Hepatocyte (in vitro differentiated cells): Measurements from ENCODE around the gene ZNF562. TPM values are rescaled to one million over a fixed set of nuclear protein-coding genes. Genes with fewer than 3 reads are reported as not detected.

Experiments used
- DNase-seq: peaks from one replicate; pipeline ENCODE4 v3.0.0-alpha.2; 2016; ENCODE audit warnings: low spot score
- H2AFZ ChIP-seq: fragments of 200-600 bp; sonication (generic); 2 replicates; pipeline ENCODE4 v1.6.0; 2016; ENCODE audit warnings: antibody characterized with exemption, mild to moderate bottlenecking
- H3K27ac ChIP-seq: fragments of 200-600 bp; sonication (generic); 2 replicates; pipeline ENCODE4 v1.5.1; 2016; ENCODE audit warnings: mild to moderate bottlenecking
- H3K27me3 ChIP-seq: fragments of 200-600 bp; sonication (generic); 2 replicates; pipeline ENCODE4 v1.6.1; 2016
- H3K36me3 ChIP-seq: fragments of 200-600 bp; sonication (generic); replicated peaks from 2 replicates; pipeline ENCODE4 v1.5.1; 2016; ENCODE audit warnings: low read depth; ENCODE audit not compliant: insufficient read depth
- H3K4me1 ChIP-seq: fragments of 200-600 bp; sonication (generic); 2 replicates; pipeline ENCODE4 v1.5.1; 2016; ENCODE audit warnings: mild to moderate bottlenecking, moderate library complexity; ENCODE audit not compliant: insufficient read depth
- H3K4me2 ChIP-seq: fragments of 200-600 bp; sonication (generic); 2 replicates; pipeline ENCODE4 v1.6.0; 2016
- H3K4me3 ChIP-seq: fragments of 200-600 bp; sonication (generic); 2 replicates; pipeline ENCODE4 v1.5.1; 2016; ENCODE audit warnings: mild to moderate bottlenecking
- H3K79me2 ChIP-seq: fragments of 200-600 bp; sonication (generic); 2 replicates; pipeline ENCODE4 v1.6.0; 2017; ENCODE audit warnings: mild to moderate bottlenecking
- H3K9me2 ChIP-seq: fragments of 200-600 bp; sonication (generic); replicated peaks from 2 replicates; pipeline ENCODE4 v1.6.0; 2017; ENCODE audit warnings: mild to moderate bottlenecking; ENCODE audit not compliant: insufficient read depth
- H3K9me3 ChIP-seq: fragments of 200-600 bp; sonication (generic); 2 replicates; pipeline ENCODE4 v1.5.1; 2016; ENCODE audit warnings: low read depth, mild to moderate bottlenecking
- H4K20me1 ChIP-seq: fragments of 200-600 bp; sonication (generic); 2 replicates; pipeline ENCODE4 v1.6.0; 2016; ENCODE audit warnings: mild to moderate bottlenecking; ENCODE audit not compliant: insufficient read depth, poor library complexity, severe bottlenecking
- EZH2 ChIP-seq: fragments of 200-600 bp; sonication (generic); IDR thresholded peaks from 2 replicates; pipeline ENCODE4 v1.6.1; 2016; ENCODE audit warnings: antibody characterized with exemption, mild to moderate bottlenecking, borderline replicate concordance
- EZH2phosphoT487 ChIP-seq: fragments of 200-600 bp; sonication (generic); IDR thresholded peaks from one replicate; pipeline ENCODE4 v1.6.1; 2018; ENCODE audit warnings: antibody characterized with exemption, mild to moderate bottlenecking, low read depth, moderate library complexity; ENCODE audit not compliant: unreplicated experiment, severe bottlenecking
- WGBS: methylation state at CpG from one replicate; pipeline ENCODE4 v1.1.6; 2016; ENCODE audit warnings: low lambda C conversion rate; ENCODE audit errors: missing lambda C conversion rate; 5-methylcytosine and 5-hydroxymethylcytosine counted together
- polyA plus RNA-seq: library from polyadenylated mRNA; unstranded; fragments of >200 nt; fragmentation: Nextera tagmentation; extraction: Ambion mirVana; gene quantifications from 2 replicates; pipeline ENCODE4 v1.2.1, GENCODE V29; 2016
- total RNA-seq: library from RNA; depleted of rRNA; stranded (reverse); fragments of >200 nt; gene quantifications from 2 replicates; pipeline ENCODE4 v1.2.3, GENCODE V29; 2014
- TF ChIP-seq, protein P1 (sequence below): fragments of 200-600 bp; sonication (generic); IDR thresholded peaks from 2 replicates; pipeline ENCODE4 v1.5.1; 2016; ENCODE audit warnings: antibody characterized with exemption, mild to moderate bottlenecking; ENCODE audit not compliant: poor library complexity

The ZNF562 gene
- total and polyA plus RNA-seq, 2 experiments from 2014 or later = 0.87 to 0.94 TPM

- DNase-seq = no peak
- no peak overlapping the region for H3K4me3 ChIP-seq
- H3K4me2 ChIP-seq = no peak overlapping the region
- H3K4me1 ChIP-seq = no peaks in the 10 kb centered on the region
- no peaks in the 10 kb centered on the region for H4K20me1 ChIP-seq
- no peaks in the 10 kb centered on the region for H3K9me2 ChIP-seq
- no peak overlapping the region for H2AFZ ChIP-seq
- H3K27ac ChIP-seq = no peak overlapping the region
- TF ChIP-seq EZH2 = no peak
- TF ChIP-seq, protein P1, sequence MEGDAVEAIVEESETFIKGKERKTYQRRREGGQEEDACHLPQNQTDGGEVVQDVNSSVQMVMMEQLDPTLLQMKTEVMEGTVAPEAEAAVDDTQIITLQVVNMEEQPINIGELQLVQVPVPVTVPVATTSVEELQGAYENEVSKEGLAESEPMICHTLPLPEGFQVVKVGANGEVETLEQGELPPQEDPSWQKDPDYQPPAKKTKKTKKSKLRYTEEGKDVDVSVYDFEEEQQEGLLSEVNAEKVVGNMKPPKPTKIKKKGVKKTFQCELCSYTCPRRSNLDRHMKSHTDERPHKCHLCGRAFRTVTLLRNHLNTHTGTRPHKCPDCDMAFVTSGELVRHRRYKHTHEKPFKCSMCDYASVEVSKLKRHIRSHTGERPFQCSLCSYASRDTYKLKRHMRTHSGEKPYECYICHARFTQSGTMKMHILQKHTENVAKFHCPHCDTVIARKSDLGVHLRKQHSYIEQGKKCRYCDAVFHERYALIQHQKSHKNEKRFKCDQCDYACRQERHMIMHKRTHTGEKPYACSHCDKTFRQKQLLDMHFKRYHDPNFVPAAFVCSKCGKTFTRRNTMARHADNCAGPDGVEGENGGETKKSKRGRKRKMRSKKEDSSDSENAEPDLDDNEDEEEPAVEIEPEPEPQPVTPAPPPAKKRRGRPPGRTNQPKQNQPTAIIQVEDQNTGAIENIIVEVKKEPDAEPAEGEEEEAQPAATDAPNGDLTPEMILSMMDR = no peak
- no peak for TF ChIP-seq EZH2phosphoT487
- H3K9me3 ChIP-seq = peaks cover 31% of the 10 kb centered on the region
- H3K36me3 ChIP-seq = peaks cover 20% of the 10 kb centered on the region
- H3K27me3 ChIP-seq = no peaks in the 10 kb centered on the region
- H3K79me2 ChIP-seq = peaks cover 24% of the 10 kb centered on the region
Observed at GRCh38 chr19:9615844-9616243, 59.1 kb downstream of the ZNF562 start.

- Histone ChIP-seq H3K9me2 (no peaks in the 10 kb centered on the region), H3K36me3 (peaks cover 20% of the 10 kb centered on the region), H3K9me3 (peaks cover 53% of the 10 kb centered on the region)
Observed at GRCh38 chr19:9610484-9611113, 64.3 kb downstream of the ZNF562 start.

GRCh38 chr19:9608912-9609311, 66.0 kb downstream of the ZNF562 start:
- H4K20me1 ChIP-seq = no peaks in the 10 kb centered on the region
- H3K4me2 ChIP-seq = no peak overlapping the region
- no peaks in the 10 kb centered on the region for H3K4me1 ChIP-seq
- peaks cover 50% of the 10 kb centered on the region for H3K9me3 ChIP-seq
- no peak overlapping the region for H3K27ac ChIP-seq
- peaks cover 2% of the 10 kb centered on the region for H3K79me2 ChIP-seq
- DNase-seq = no peak
- no peaks in the 10 kb centered on the region for H3K27me3 ChIP-seq
- TF ChIP-seq, protein P1 = no peak
- TF ChIP-seq EZH2phosphoT487 (no peak), EZH2 (no peak)
- H3K4me3 ChIP-seq = no peak overlapping the region
- 84% methylated on average over 5 of the region's 5 CpGs for WGBS
- H3K9me2 ChIP-seq = no peaks in the 10 kb centered on the region
- no peak overlapping the region for H2AFZ ChIP-seq
- H3K36me3 ChIP-seq = peaks cover 13% of the 10 kb centered on the region

More at GRCh38 chr19:9610484-9611113, 64.3 kb downstream of the ZNF562 start:
- TF ChIP-seq, protein P1 = no peak
- no peak for TF ChIP-seq EZH2phosphoT487
- no peak overlapping the region for H3K27ac ChIP-seq
- no peak overlapping the region for H3K4me2 ChIP-seq
- no peaks in the 10 kb centered on the region for H3K27me3 ChIP-seq
- H3K4me1 ChIP-seq = no peaks in the 10 kb centered on the region
- H2AFZ ChIP-seq = no peak overlapping the region
- H4K20me1 ChIP-seq = no peaks in the 10 kb centered on the region
- 98% methylated on average over 2 of the region's 2 CpGs for WGBS
- H3K4me3 ChIP-seq = no peak overlapping the region
- DNase-seq = no peak
- peaks cover 2% of the 10 kb centered on the region for H3K79me2 ChIP-seq
